H1 (cell line): ENCODE data around the gene ARHGAP35. TPM values are rescaled to one million over a fixed set of nuclear protein-coding genes. Genes with fewer than 3 reads are reported as not detected.

ENCODE experiments used
- CTCF ChIA-PET: fragments of 300-600 bp; sonication (Branson Sonifier 250); formaldehyde crosslinking; loops from one replicate; lab custom pipeline; 2021; ENCODE audit not compliant: partially characterized antibody; lab: Charles Lee
- POLR2A ChIA-PET: fragments of 300-600 bp; sonication (Branson Sonifier 250); formaldehyde crosslinking; loops from one replicate; lab custom pipeline; 2021; ENCODE audit warnings: inconsistent platforms; ENCODE audit not compliant: partially characterized antibody; lab: Charles Lee
- DNase-seq, 2 experiments: peaks; one replicate each; pipeline versions ENCODE4 v3.0.0 to v3.0.0-alpha.2; 2010 to 2022; ENCODE audit warnings: low spot score in 2 of 2, low read depth in 1 of 2, mixed read lengths in 1 of 2
- FAIRE-seq: peaks from 2 replicates; lab custom pipeline; 2011; peaks lifted over from hg19 to GRCh38; lab: Jason Lieb, UNC
- H2AFZ ChIP-seq: 2 replicates; pipeline ENCODE4 v1.8.1; 2012; ENCODE audit warnings: low read length, inconsistent platforms
- H2AK5ac ChIP-seq: 2 replicates; pipeline ENCODE4 v1.6.1; 2013; ENCODE audit warnings: low read depth, low read length
- H2BK120ac ChIP-seq: replicated peaks from 2 replicates; pipeline ENCODE3; 2013; ENCODE audit warnings: low read depth, low read length, inconsistent platforms
- H2BK12ac ChIP-seq: 2 replicates; pipeline ENCODE4 v1.6.1; 2013; ENCODE audit warnings: low read depth, low read length
- H2BK15ac ChIP-seq: 2 replicates; pipeline ENCODE4 v1.6.1; 2013; ENCODE audit warnings: low read length
- H2BK20ac ChIP-seq: 2 replicates; pipeline ENCODE4 v1.6.1; 2013; ENCODE audit warnings: low read length
- H2BK5ac ChIP-seq: 2 replicates; pipeline ENCODE4 v1.6.1; 2013; ENCODE audit warnings: low read depth, low read length
- H3K14ac ChIP-seq: 2 replicates; pipeline ENCODE4 v1.6.1; 2013; ENCODE audit warnings: inconsistent platforms; ENCODE audit not compliant: insufficient read length
- H3K18ac ChIP-seq: 2 replicates; pipeline ENCODE4 v1.6.1; 2013; ENCODE audit warnings: low read length; ENCODE audit errors: extremely low read depth
- H3K23ac ChIP-seq: 2 replicates; pipeline ENCODE4 v1.6.1; 2013; ENCODE audit warnings: inconsistent platforms; ENCODE audit not compliant: insufficient read length
- H3K23me2 ChIP-seq: 2 replicates; pipeline ENCODE4 v1.6.1; 2013; ENCODE audit warnings: low read depth, low read length
- H3K27ac ChIP-seq: 2 replicates; pipeline ENCODE4 v1.6.1; 2011; ENCODE audit warnings: low read depth, low read length, inconsistent platforms
- H3K27me3 ChIP-seq, 4 experiments: replicated peaks in 1 of 4; 1 replicate in 1 of 4; 2 replicates in 3 of 4; pipeline versions ENCODE4 v1.6.1 to v1.8.1; 2011 to 2013; ENCODE audit warnings: low read length in 3 of 4, mild to moderate bottlenecking in 3 of 4, inconsistent platforms in 2 of 4, mixed read lengths in 2 of 4, moderate library complexity in 1 of 4; ENCODE audit not compliant: control insufficient read depth in 3 of 4, insufficient read depth in 3 of 4; ENCODE audit errors: extremely low read depth in 1 of 4
- H3K36me3 ChIP-seq, 4 experiments: 2 replicates each; pipeline versions ENCODE4 v1.6.1 to v1.8.1; 2011 to 2013; ENCODE audit warnings: mild to moderate bottlenecking in 4 of 4, low read length in 3 of 4, moderate library complexity in 2 of 4, control low read depth in 1 of 4, inconsistent platforms in 1 of 4; ENCODE audit not compliant: insufficient read depth in 4 of 4, control insufficient read depth in 2 of 4
- H3K4ac ChIP-seq: replicated peaks from 2 replicates; pipeline ENCODE3; 2013; ENCODE audit warnings: low read length, low read depth, mixed read lengths, inconsistent platforms; ENCODE audit not compliant: insufficient read length
- H3K4me1 ChIP-seq, 4 experiments: replicated peaks in 1 of 4; 1 replicate in 1 of 4; 2 replicates in 3 of 4; pipeline versions ENCODE4 v1.6.1 to v1.8.1; 2011 to 2013; ENCODE audit warnings: low read length in 3 of 4, inconsistent platforms in 2 of 4, mixed read lengths in 1 of 4; ENCODE audit not compliant: insufficient read depth in 4 of 4, control insufficient read depth in 3 of 4
- H3K4me2 ChIP-seq, 2 experiments: 2 replicates each; pipeline versions ENCODE4 v1.6.1 to v1.8.1; 2011 to 2013; ENCODE audit warnings: low read depth in 2 of 2, low read length in 2 of 2, control low read depth in 1 of 2, inconsistent platforms in 1 of 2, mild to moderate bottlenecking in 1 of 2; ENCODE audit not compliant: insufficient read depth in 1 of 2
- H3K4me3 ChIP-seq, 4 experiments: fragments of 200-600, 300-600 bp in 1 of 4; sonication (generic), shearing (Covaris generic), sonication (Bioruptor Twin) in 1 of 4; 2 replicates each; pipeline versions ENCODE4 v1.5.1 to v1.8.1; 2011 to 2016; ENCODE audit warnings: low read length in 4 of 4, low read depth in 3 of 4, control low read depth in 2 of 4, inconsistent platforms in 2 of 4, mild to moderate bottlenecking in 2 of 4, mixed read lengths in 1 of 4, moderate library complexity in 1 of 4; ENCODE audit not compliant: insufficient read depth in 2 of 4; ENCODE audit errors: extremely low read depth in 1 of 4
- H3K56ac ChIP-seq: replicated peaks from 2 replicates; pipeline ENCODE3; 2013; ENCODE audit warnings: low read depth, mild to moderate bottlenecking, mixed read lengths, low read length, inconsistent platforms; ENCODE audit not compliant: insufficient read length
- H3K79me1 ChIP-seq: 2 replicates; pipeline ENCODE4 v1.6.1; 2013; ENCODE audit warnings: low read depth, low read length, control low read depth
- H3K79me2 ChIP-seq, 2 experiments: 2 replicates each; pipeline versions ENCODE4 v1.6.1 to v1.8.1; 2012 to 2013; ENCODE audit warnings: low read length in 2 of 2, mild to moderate bottlenecking in 2 of 2, inconsistent platforms in 1 of 2; ENCODE audit not compliant: insufficient read depth in 2 of 2, control insufficient read depth in 1 of 2
- H3K9ac ChIP-seq, 4 experiments: replicated peaks in 1 of 4; 1 replicate in 1 of 4; 2 replicates in 3 of 4; pipeline versions ENCODE4 v1.6.1 to v1.8.1; 2011 to 2013; ENCODE audit warnings: low read depth in 3 of 4, low read length in 3 of 4, control low read depth in 2 of 4, mild to moderate bottlenecking in 2 of 4, moderate library complexity in 2 of 4, inconsistent platforms in 1 of 4; ENCODE audit errors: extremely low read depth in 1 of 4
- H3K9me3 ChIP-seq, 2 experiments: 2 replicates each; pipeline versions ENCODE4 v1.6.1 to v1.8.1; 2012 to 2013; ENCODE audit warnings: mild to moderate bottlenecking in 2 of 2, moderate library complexity in 2 of 2, control low read depth in 1 of 2, inconsistent platforms in 1 of 2, low read depth in 1 of 2, low read length in 1 of 2, mixed read lengths in 1 of 2; ENCODE audit not compliant: insufficient read depth in 2 of 2
- H4K20me1 ChIP-seq, 2 experiments: replicated peaks in 1 of 2; 2 replicates each; pipeline versions ENCODE3 to v1.8.1; 2011 to 2013; ENCODE audit warnings: inconsistent platforms in 2 of 2, low read length in 2 of 2, mild to moderate bottlenecking in 1 of 2; ENCODE audit not compliant: insufficient read depth in 2 of 2, control insufficient read depth in 1 of 2
- H4K5ac ChIP-seq: 2 replicates; pipeline ENCODE4 v1.6.1; 2013; ENCODE audit warnings: low read length, low read depth, mixed read lengths, inconsistent platforms; ENCODE audit not compliant: insufficient read length
- H4K8ac ChIP-seq: 2 replicates; pipeline ENCODE4 v1.8.0; 2013; ENCODE audit warnings: mild to moderate bottlenecking, moderate library complexity, low read length, inconsistent platforms; ENCODE audit not compliant: insufficient read depth; ENCODE audit errors: extremely low read depth
- H4K91ac ChIP-seq: replicated peaks from 2 replicates; pipeline ENCODE3; 2013; ENCODE audit warnings: low read length, mixed read lengths, inconsistent platforms; ENCODE audit not compliant: insufficient read length
- CREB1 ChIP-seq: IDR thresholded peaks from 2 replicates; pipeline ENCODE4 v1.6.1; 2012; ENCODE audit warnings: inconsistent platforms
- HDAC2 ChIP-seq, 2 experiments: fragments of 300-600 bp in 1 of 2; sonication (generic) in 1 of 2; IDR thresholded peaks; 2 replicates each; pipeline ENCODE4 v1.6.1; 2011 to 2012; ENCODE audit warnings: low read depth in 2 of 2, low read length in 2 of 2, mild to moderate bottlenecking in 2 of 2, moderate library complexity in 2 of 2, borderline replicate concordance in 1 of 2, inconsistent platforms in 1 of 2
- KDM4A ChIP-seq: IDR thresholded peaks from one replicate; pipeline ENCODE4 v1.7.1; 2012; ENCODE audit warnings: low read depth, mild to moderate bottlenecking, moderate library complexity, low read length, inconsistent platforms; ENCODE audit not compliant: severe bottlenecking
- NRF1 ChIP-seq: IDR thresholded peaks from 2 replicates; pipeline ENCODE4 v1.6.1; 2011; ENCODE audit warnings: mild to moderate bottlenecking, low read depth, low read length, improper control_type of control experiment
- POLR2A ChIP-seq, 2 experiments: IDR thresholded peaks; 1 replicate in 1 of 2; 2 replicates in 1 of 2; pipeline ENCODE4 v1.6.1; 2011; ENCODE audit warnings: low read depth in 2 of 2, low read length in 2 of 2, mild to moderate bottlenecking in 2 of 2; ENCODE audit errors: control extremely low read depth in 1 of 2
- SIN3A ChIP-seq, 2 experiments: IDR thresholded peaks in 1 of 2; conservative IDR thresholded peaks in 1 of 2; 2 replicates each; pipeline ENCODE4 v1.6.1; 2011 to 2012; ENCODE audit warnings: low read length in 2 of 2, improper control_type of control experiment in 1 of 2, low read depth in 1 of 2, mild to moderate bottlenecking in 1 of 2
- SIRT6 ChIP-seq: IDR thresholded peaks from one replicate; pipeline ENCODE4 v1.7.1; 2012; ENCODE audit warnings: low read length, inconsistent platforms
- SIX5 ChIP-seq: IDR thresholded peaks from 2 replicates; pipeline ENCODE4 v1.6.1; 2011; ENCODE audit warnings: mild to moderate bottlenecking, low read depth, low read length
- SP1 ChIP-seq: IDR thresholded peaks from 2 replicates; pipeline ENCODE4 v1.6.1; 2011; ENCODE audit warnings: low read depth, low read length
- TAF7 ChIP-seq: optimal IDR thresholded peaks from 2 replicates; pipeline ENCODE3; 2011; ENCODE audit warnings: low read depth, mild to moderate bottlenecking, inconsistent platforms, low read length, moderate library complexity, borderline replicate concordance
- TCF12 ChIP-seq: IDR thresholded peaks from 2 replicates; pipeline ENCODE4 v1.6.1; 2011; ENCODE audit warnings: low read depth, mild to moderate bottlenecking, low read length
- WGBS, 2 experiments: shearing (Covaris generic) in 1 of 2; methylation state at CpG; one replicate each; pipeline versions ENCODE4 v1.1.6 to v1.1.7; 2013 to 2015; ENCODE audit warnings: low lambda C conversion rate in 2 of 2, mixed read lengths in 2 of 2, inconsistent platforms in 1 of 2, low coverage in 1 of 2, missing lambda C conversion rate in 1 of 2; ENCODE audit not compliant: insufficient replicate concordance in 2 of 2, insufficient coverage in 1 of 2, insufficient read length in 1 of 2; ENCODE audit errors: extremely low coverage in 1 of 2, missing lambda C conversion rate in 1 of 2; 5-methylcytosine and 5-hydroxymethylcytosine counted together
- polyA plus RNA-seq, 7 experiments: library from polyadenylated mRNA; depleted of rRNA in 3 of 7; stranded (reverse) in 5 of 7; unstranded in 2 of 7; fragments of >200 nt in 5 of 7; fragments of 200-250 nt in 2 of 7; gene quantifications; 1 replicate in 5 of 7; 2 replicates in 1 of 7; 4 replicates in 1 of 7; pipeline versions ENCODE4 v1.2.1 to v1.2.3, GENCODE V29; 2011 to 2013; ENCODE audit warnings: missing spikeins in 2 of 7, mixed read lengths in 2 of 7
- total RNA-seq: library from RNA; stranded (reverse); fragmentation: NEBNext Ultra II Directional; extraction: Animal tissue kit (Norgen Biotek cat#: 25700); gene quantifications from 2 replicates; pipeline ENCODE4 v1.2.1, GENCODE V29; 2021

ARHGAP35 gene
- total and polyA plus RNA-seq, 2 of the 8 experiments (the other 6 are each of a cell fraction or from before 2014, with no cell fraction given), result 29.7 to 64.5 TPM

DNA sequence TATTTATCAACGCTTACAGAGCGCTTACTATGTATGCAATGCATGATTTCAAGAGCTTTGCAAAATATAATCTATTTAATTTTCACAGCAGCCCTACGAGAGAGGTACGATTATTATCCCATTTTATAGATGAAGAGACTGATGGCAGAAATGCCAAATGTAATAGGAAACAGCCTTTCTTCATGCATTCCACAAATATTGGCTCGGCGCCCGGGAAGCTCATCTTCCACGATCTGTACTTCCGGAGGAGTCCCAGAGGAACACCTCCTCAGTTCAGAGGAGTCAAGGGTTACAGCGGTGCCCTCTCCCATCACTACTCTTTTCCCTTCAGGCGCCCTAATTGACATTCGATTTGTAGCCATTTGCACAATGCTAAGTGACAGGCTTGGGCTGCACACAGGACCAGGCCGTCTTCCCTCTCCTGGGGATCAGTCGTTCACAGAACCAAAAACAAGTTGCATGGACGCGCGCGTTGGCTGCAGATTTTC is 1.1 kb upstream of the ARHGAP35 start:
- H3K27ac ChIP-seq, result peak overlapping the region; percentile 85
- H2AK5ac ChIP-seq, result no peak overlapping the region
- H3K4ac ChIP-seq, result peak overlapping the region; percentile 96
- no peak overlapping the region for H2BK20ac ChIP-seq
- H2BK15ac ChIP-seq, result no peak overlapping the region
- no peaks in the 10 kb centered on the region for H3K36me3 ChIP-seq
- H3K79me2 ChIP-seq, result peaks cover 23 to 38% of the 10 kb centered on the region in 2 experiments
- peak overlapping the region; percentile 96 for H2BK12ac ChIP-seq
- DNase-seq (no peak), FAIRE-seq (no peak)
- H4K5ac ChIP-seq, result peak overlapping the region; percentile 99
- H4K8ac ChIP-seq, result peak overlapping the region; percentile 92; the same call in 1 of the 2 replicates
- ChIA-PET POLR2A (interaction anchor here (0.6 to 6.1 kb wide), 19 partner anchors 10 to 203 kb away, joined by 3 to 102 read pairs (median 3); partner anchors contain the start of gene AP2S1), CTCF (interaction anchor here (0.6 to 1.6 kb wide), 6 partner anchors 108 to 266 kb away, joined by 3 to 5 read pairs (median 4); no protein-coding TSS in a partner anchor)
- H3K23me2 ChIP-seq, result peaks cover 22% of the 10 kb centered on the region
- peaks cover 0 to 4% (median 2%) of the 10 kb centered on the region in 4 experiments; a peak in 1 of 7 replicates for H3K27me3 ChIP-seq
- peak overlapping the region; percentile 98 for H3K18ac ChIP-seq
- 0 out of 2 replicates have a peak, but pooled peaks have one; percentile 39 for TF ChIP-seq TCF12
- peak; percentile 22 for TF ChIP-seq KDM4A
- peak; percentile 21 to 86 for TF ChIP-seq POLR2A (IDR thresholded peaks at IDR 0.05; ENCODE audit: control extremely low read depth in 1 of 2, low read depth in 2 of 2, low read length in 2 of 2)
- peak; percentile 71 to 76; a peak in 2 of 4 replicates for TF ChIP-seq SIN3A (conservative IDR thresholded peaks at IDR 0.05 in 1 of 2, IDR thresholded peaks at IDR 0.05 in 1 of 2; ENCODE audit: low read depth in 1 of 2, low read length in 2 of 2)
- no peak for TF ChIP-seq NRF1
- TF ChIP-seq TAF7, result peak; percentile 48
- TF ChIP-seq CREB1, result no peak
- no peak for TF ChIP-seq SIX5
- no peak for TF ChIP-seq SP1
- TF ChIP-seq HDAC2 (IDR thresholded peaks at IDR 0.05; ENCODE audit: borderline replicate concordance in 1 of 2, low read depth in 2 of 2, low read length in 2 of 2), result no peak; a peak in 1 of 4 replicates
- no peak for TF ChIP-seq SIRT6
- H3K56ac ChIP-seq, result peak overlapping the region; percentile 60
- H3K23ac ChIP-seq, result no peak overlapping the region
- peaks cover 4% of the 10 kb centered on the region; the same call in 1 of the 2 replicates for H3K79me1 ChIP-seq
- WGBS, 2 experiments, result 13% methylated on average over 18 of the region's 18 CpGs; no CpG with 5 or more reads in 1 of the 2 experiments
- peaks cover 4 to 12% (median 8%) of the 10 kb centered on the region in 4 experiments for H3K4me1 ChIP-seq
- no peak overlapping the region for H3K14ac ChIP-seq
- H4K91ac ChIP-seq, result peak overlapping the region; percentile 99
- H3K9ac ChIP-seq, result peak overlapping the region in 3 of 4 experiments; percentile 67 to 87 (median 72); a peak in 6 of 7 replicates
- H2BK120ac ChIP-seq, result peak overlapping the region; percentile 15
- H2BK5ac ChIP-seq, result peak overlapping the region; percentile 96
- peak overlapping the region; percentile 92 to 99 for H3K4me2 ChIP-seq
- H3K4me3 ChIP-seq, result peak overlapping the region; percentile 45 to 88 (median 80)
- H4K20me1 ChIP-seq, result peaks cover 8 to 12% of the 10 kb centered on the region in 2 experiments
- H2AFZ ChIP-seq, result no peak overlapping the region
- no peaks in the 10 kb centered on the region for H3K9me3 ChIP-seq
